ENCODE measurements around the gene CDC20B.

CDC20B gene

GRCh38 chr5:55211184-55211874 lies 38.4 kb upstream of the CDC20B start:
- no peak overlapping the region for H3K4me3 ChIP-seq (ENCODE audit: low read depth, low read length)
- no peak for DNase-seq (ENCODE audit: low read depth)
- TF ChIP-seq, protein P1, sequence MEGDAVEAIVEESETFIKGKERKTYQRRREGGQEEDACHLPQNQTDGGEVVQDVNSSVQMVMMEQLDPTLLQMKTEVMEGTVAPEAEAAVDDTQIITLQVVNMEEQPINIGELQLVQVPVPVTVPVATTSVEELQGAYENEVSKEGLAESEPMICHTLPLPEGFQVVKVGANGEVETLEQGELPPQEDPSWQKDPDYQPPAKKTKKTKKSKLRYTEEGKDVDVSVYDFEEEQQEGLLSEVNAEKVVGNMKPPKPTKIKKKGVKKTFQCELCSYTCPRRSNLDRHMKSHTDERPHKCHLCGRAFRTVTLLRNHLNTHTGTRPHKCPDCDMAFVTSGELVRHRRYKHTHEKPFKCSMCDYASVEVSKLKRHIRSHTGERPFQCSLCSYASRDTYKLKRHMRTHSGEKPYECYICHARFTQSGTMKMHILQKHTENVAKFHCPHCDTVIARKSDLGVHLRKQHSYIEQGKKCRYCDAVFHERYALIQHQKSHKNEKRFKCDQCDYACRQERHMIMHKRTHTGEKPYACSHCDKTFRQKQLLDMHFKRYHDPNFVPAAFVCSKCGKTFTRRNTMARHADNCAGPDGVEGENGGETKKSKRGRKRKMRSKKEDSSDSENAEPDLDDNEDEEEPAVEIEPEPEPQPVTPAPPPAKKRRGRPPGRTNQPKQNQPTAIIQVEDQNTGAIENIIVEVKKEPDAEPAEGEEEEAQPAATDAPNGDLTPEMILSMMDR (IDR thresholded peaks at IDR 0.05; ENCODE audit: low read depth, low read length, missing control alignments) = no peak
- in situ Hi-C loops (cut with HindIII; ENCODE audit: low sequenced_read_pairs) = no loop called here

- TF ChIP-seq, protein P1 (IDR thresholded peaks at IDR 0.05; ENCODE audit: low read depth, low read length, missing control alignments) = no peak
- no peak overlapping the region for H3K4me3 ChIP-seq (ENCODE audit: low read depth, low read length)
- in situ Hi-C loops (cut with HindIII; ENCODE audit: low sequenced_read_pairs) = no loop called here
- no peak for DNase-seq (ENCODE audit: low read depth)
Measured at GRCh38 chr5:55205001-55205400, 32.0 kb upstream of the CDC20B start.

GRCh38 chr5:55191165-55191564 lies 18.2 kb upstream of the CDC20B start:
- in situ Hi-C loops (cut with HindIII; ENCODE audit: low sequenced_read_pairs) = no loop called here
- no peak overlapping the region for H3K4me3 ChIP-seq (ENCODE audit: low read depth, low read length)
- no peak for DNase-seq (ENCODE audit: low read depth)
- TF ChIP-seq, protein P1 (IDR thresholded peaks at IDR 0.05; ENCODE audit: low read depth, low read length, missing control alignments) = no peak

DNA sequence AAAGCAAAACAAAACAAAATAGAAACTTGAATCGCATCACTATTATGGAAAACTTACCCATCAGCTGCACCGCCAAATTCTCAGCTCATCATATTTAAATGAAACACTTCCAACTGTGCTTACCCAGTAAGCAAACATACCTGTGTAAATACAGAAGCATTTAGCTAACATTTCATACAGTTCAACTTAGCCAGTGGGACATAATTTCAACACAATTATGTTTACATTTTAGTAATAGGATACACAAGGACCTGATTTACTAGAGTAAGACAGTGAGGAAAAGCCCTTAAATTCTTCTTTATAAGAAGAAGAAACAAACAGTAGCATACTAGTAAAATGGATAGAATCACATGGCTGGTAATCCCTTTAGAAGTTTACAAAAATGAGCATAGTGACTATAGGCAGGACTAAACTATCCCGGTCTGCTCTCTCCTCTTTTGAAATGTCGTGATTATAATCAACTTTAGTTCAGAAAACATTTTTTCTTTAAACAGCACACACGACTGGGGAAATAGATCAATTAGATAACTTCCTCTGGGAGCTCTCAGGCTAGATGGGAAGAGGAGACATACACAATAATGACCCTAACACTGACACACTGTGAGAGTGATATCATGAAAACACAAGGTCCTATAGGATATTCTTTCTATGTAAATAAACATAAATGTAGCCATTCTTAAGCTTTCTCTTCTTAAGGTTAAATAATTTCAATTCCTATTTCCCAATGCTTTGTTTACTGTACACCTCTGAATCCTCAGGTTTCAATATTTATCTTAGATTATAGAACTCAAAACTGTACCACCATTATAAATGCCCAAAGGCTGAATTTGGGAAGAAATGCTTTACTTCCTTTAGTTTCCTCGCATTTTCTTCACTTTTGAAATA lies 15.9 kb upstream of the CDC20B start:
- in situ Hi-C loops (cut with HindIII; ENCODE audit: low sequenced_read_pairs) = no loop called here
- TF ChIP-seq, protein P1 (IDR thresholded peaks at IDR 0.05; ENCODE audit: low read depth, low read length, missing control alignments) = no peak
- H3K4me3 ChIP-seq (ENCODE audit: low read depth, low read length) = no peak overlapping the region

DNA sequence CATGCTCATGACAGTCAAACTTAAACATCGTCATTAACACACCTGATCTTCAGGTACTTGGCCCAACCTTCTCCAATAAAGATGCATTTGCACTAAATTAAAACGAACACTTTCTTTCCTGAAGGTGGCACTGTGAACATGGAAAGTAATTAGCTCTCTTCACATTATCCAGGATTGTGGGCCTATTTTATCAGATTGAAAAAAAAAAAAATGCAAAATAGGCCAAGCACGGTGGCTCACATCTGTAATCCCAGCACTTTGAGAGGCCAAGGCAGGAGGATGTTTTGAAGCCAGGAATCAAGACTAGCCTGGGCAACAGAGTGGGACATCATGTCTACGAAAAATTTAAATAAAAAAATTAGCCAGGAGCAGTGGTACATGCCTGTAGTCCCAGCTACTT lies 14.4 kb upstream of the CDC20B start:
- no peak for DNase-seq (ENCODE audit: low read depth)
- in situ Hi-C loops (cut with HindIII; ENCODE audit: low sequenced_read_pairs) = no loop called here
- TF ChIP-seq, protein P1 (IDR thresholded peaks at IDR 0.05; ENCODE audit: low read depth, low read length, missing control alignments) = peak; percentile 16
- no peak overlapping the region for H3K4me3 ChIP-seq (ENCODE audit: low read depth, low read length)

More for the DNA sequence above, 15.9 kb upstream of the CDC20B start:
- no peak for DNase-seq (ENCODE audit: low read depth)

DNA sequence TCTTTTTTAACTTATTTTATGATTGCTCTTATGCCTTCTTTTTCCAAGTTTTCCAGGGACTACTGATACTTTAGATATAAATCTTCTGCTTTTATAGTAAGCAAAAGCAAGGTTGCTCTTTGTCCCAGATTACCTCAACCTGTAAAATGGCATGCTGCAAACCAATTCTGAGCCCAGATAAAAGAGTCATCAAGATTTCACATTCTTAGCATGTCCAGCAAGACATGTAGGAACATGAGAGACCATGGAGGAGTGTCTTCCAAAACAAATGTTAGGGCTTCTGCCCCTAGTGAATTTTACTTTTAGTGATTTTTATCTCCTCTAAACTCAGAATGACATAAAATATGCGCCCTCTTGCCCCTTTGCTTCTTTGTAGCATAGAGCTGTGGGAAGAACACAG lies 7.0 kb upstream of the CDC20B start:
- no peak overlapping the region for H3K4me3 ChIP-seq (ENCODE audit: low read depth, low read length)
- TF ChIP-seq, protein P1 (IDR thresholded peaks at IDR 0.05; ENCODE audit: low read depth, low read length, missing control alignments) = no peak
- no peak for DNase-seq (ENCODE audit: low read depth)
- in situ Hi-C loops (cut with HindIII; ENCODE audit: low sequenced_read_pairs) = no loop called here
